Psoas muscle (tissue), 8 donors: ENCODE results near the gene MRNIP. TPM values are rescaled to one million over a fixed set of nuclear protein-coding genes. Genes with fewer than 3 reads are reported as not detected.

ENCODE experiments used
- ATAC-seq, 4 donors: fragments of 200-7000 bp; cut with Tn5 transposase; one replicate each; pipeline ENCODE4 v1.9.1; 2020; ENCODE audit warnings: moderate library complexity in 3 of 4, mild to moderate bottlenecking in 2 of 4
- DNase-seq, 2 donors: peaks; one replicate each; pipeline ENCODE4 v3.0.0-alpha.2; 2020
- H3K27ac ChIP-seq: fragments of 200-600 bp; one replicate; pipeline ENCODE4 v1.8.0; 2022
- H3K27me3 ChIP-seq, 3 donors: fragments of 200-600 bp in 1 of 3; one replicate each; pipeline versions ENCODE4 v1.6.1 to v1.8.0; 2013 to 2022; ENCODE audit warnings: low read length in 2 of 3, mild to moderate bottlenecking in 2 of 3, moderate library complexity in 1 of 3; ENCODE audit not compliant: insufficient read depth in 3 of 3
- H3K36me3 ChIP-seq, 2 donors: fragments of 200-600 bp in 1 of 2; one replicate each; pipeline versions ENCODE4 v1.6.1 to v1.8.0; 2013 to 2022; ENCODE audit warnings: low read depth in 1 of 2, mild to moderate bottlenecking in 1 of 2, moderate library complexity in 1 of 2; ENCODE audit not compliant: insufficient read depth in 1 of 2
- H3K4me1 ChIP-seq: fragments of 200-600 bp; one replicate; pipeline ENCODE4 v1.8.0; 2022
- H3K4me3 ChIP-seq: fragments of 200-600 bp; one replicate; pipeline ENCODE4 v1.8.0; 2022; ENCODE audit warnings: mild to moderate bottlenecking
- H3K9me3 ChIP-seq: fragments of 200-600 bp; one replicate; pipeline ENCODE4 v1.8.0; 2022
- WGBS, 3 donors: extraction: QIAGEN DNeasy Blood & Tissue Kit; methylation state at CpG; one replicate each; pipeline versions ENCODE4 v1.1.6 to v1.1.7; 2013; 5-methylcytosine and 5-hydroxymethylcytosine counted together
- intact Hi-C, 2 donors: fragments of 100-400 bp; cut with DNase I; formaldehyde crosslinking; loops; one replicate each; pipeline versions ENCODE4 v1.11.0 to v1.14.2; 2022
- polyA plus RNA-seq, 3 donors: library from polyadenylated mRNA; stranded (reverse); fragments of 200-250 nt; gene quantifications; one replicate each; pipeline ENCODE4 v1.2.3, GENCODE V29; 2013
- total RNA-seq, 4 donors: library from RNA; stranded (reverse); fragmentation: NEBNext Ultra II Directional in 2 of 4; extraction: Animal tissue kit (Norgen Biotek cat#: 25700) in 2 of 4; gene quantifications; one replicate each; pipeline versions ENCODE4 v1.2.1 to v1.2.4, GENCODE V29; 2021 to 2023
- TF ChIP-seq, protein P1 (sequence below): fragments of 200-600 bp; IDR thresholded peaks from one replicate; pipeline ENCODE4 v1.8.0; 2022; ENCODE audit warnings: antibody characterized with exemption
- donor health status: healthy with polysubstance abuse.
- donor health status: DM: no; HTN: no; CAD: no; lungs with moderate emphysema.
- donor health status: Bipolar disorder and iron deficiency.
- donor health status: healthy.
- donor health status: DM: yes; HTN: yes; CAD: no.
- donor health status: DM: no; HTN: no; CAD: no.
- donor health status: DM: no; HTN: no; CAD: no.
- donor health status: DM: yes; HTN: yes; CAD: no.

The MRNIP gene
- total and polyA plus RNA-seq, 7 donors, result 2.1 to 30.4 (median 7.9) TPM

GRCh38 chr5:179817890-179818745 lies 40.5 kb downstream of the MRNIP start:
- H3K27me3 ChIP-seq, result no peaks in the 10 kb centered on the region
- intact Hi-C loops, result no loop called here
- H3K4me3 ChIP-seq, result peak overlapping the region; percentile 99
- peaks cover 0 to 19% of the 10 kb centered on the region in 2 donors for H3K36me3 ChIP-seq
- peak overlapping the region; percentile 100 for H3K27ac ChIP-seq
- TF ChIP-seq, protein P1, sequence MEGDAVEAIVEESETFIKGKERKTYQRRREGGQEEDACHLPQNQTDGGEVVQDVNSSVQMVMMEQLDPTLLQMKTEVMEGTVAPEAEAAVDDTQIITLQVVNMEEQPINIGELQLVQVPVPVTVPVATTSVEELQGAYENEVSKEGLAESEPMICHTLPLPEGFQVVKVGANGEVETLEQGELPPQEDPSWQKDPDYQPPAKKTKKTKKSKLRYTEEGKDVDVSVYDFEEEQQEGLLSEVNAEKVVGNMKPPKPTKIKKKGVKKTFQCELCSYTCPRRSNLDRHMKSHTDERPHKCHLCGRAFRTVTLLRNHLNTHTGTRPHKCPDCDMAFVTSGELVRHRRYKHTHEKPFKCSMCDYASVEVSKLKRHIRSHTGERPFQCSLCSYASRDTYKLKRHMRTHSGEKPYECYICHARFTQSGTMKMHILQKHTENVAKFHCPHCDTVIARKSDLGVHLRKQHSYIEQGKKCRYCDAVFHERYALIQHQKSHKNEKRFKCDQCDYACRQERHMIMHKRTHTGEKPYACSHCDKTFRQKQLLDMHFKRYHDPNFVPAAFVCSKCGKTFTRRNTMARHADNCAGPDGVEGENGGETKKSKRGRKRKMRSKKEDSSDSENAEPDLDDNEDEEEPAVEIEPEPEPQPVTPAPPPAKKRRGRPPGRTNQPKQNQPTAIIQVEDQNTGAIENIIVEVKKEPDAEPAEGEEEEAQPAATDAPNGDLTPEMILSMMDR, result no peak
- 36 to 61% (median 38%) methylated on average over 14 of the region's 14 CpGs for WGBS, 3 donors
- no peak for ATAC-seq
- H3K4me1 ChIP-seq, result peaks cover 36% of the 10 kb centered on the region
- peak in 1 of 2 donors; percentile 71 for DNase-seq
- H3K9me3 ChIP-seq, result no peaks in the 10 kb centered on the region

DNA sequence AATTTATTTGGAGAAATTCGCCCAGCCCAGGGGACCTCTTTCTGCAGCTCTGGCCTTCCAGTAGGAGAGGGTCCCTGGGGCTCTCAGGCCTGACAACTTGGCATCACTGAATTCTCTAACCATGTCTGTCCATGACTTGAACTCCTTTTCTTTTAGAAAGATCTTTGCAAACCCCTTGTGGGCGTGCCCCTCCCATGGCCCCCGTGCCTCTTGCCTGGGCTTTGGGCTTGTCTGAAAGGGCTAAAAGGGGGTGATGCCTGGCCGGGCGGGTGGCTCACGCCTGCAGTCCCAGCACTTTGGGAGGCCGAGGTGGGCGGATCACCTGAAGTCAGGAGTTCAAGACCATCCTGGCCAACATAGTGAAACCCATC lies 41.2 kb downstream of the MRNIP start:
- H3K27me3 ChIP-seq, result no peaks in the 10 kb centered on the region
- DNase-seq (peak in 1 of 2 donors; percentile 50), ATAC-seq (no peak)
- peaks cover 0 to 12% of the 10 kb centered on the region in 2 donors for H3K36me3 ChIP-seq
- 88 to 91% (median 88%) methylated on average over 8 of the region's 8 CpGs for WGBS, 3 donors
- intact Hi-C loops, result no loop called here
- TF ChIP-seq, protein P1, result no peak
- peaks cover 29% of the 10 kb centered on the region for H3K4me1 ChIP-seq
- H3K27ac ChIP-seq, result peak overlapping the region; percentile 100
- no peaks in the 10 kb centered on the region for H3K9me3 ChIP-seq
- H3K4me3 ChIP-seq, result peak overlapping the region; percentile 99

DNA sequence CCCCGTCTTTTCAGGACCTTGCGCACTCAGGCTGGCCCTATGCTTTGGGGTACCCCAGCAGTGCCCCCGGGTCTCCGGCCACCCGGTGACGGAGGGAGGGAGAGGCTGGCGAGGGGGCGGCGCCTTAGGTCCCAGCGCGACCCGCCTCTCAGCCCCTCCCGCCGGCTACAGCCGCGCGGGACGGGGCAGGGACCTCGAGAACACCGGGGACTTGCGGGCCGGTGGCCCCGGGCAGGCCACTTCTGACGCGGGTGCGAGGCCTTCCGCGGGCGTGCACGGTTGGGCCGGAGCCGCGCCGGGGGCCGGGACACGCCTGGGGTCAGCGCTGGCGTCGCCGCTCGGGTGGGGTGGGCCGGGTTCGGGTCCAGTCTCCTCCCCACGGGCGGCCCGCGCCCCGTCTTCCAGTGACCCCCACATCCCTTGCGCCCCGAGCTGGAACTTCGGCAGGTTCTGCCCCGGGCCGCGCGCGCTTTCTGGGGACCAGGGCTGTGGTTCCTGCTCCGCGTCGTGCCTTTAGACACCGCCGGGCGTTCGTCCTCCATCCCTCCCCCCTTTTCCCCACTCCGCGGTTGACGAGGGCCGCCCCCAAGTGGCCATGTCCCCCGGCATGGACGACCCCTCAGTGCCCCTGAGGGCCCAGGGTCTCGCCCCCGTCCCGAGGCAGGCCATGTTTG lies 41.7 kb downstream of the MRNIP start:
- 2 to 4% (median 2%) methylated on average over 34 to 72 of the region's 72 CpGs for whole genome bisulfite sequencing, 3 donors
- Histone ChIP-seq H3K9me3 (no peaks in the 10 kb centered on the region), H3K27ac (peak overlapping the region; percentile 100), H3K4me1 (peaks cover 24% of the 10 kb centered on the region), H3K27me3 (no peaks in the 10 kb centered on the region), H3K36me3 (peaks cover 0 to 7% of the 10 kb centered on the region in 2 donors), H3K4me3 (peak overlapping the region; percentile 99)
- DNase-seq, result peak in 1 of 2 donors; percentile 70
- TF ChIP-seq, protein P1, result peak; percentile 6
- ATAC-seq, result no peak
- intact Hi-C loops, result no loop called here

GRCh38 chr5:179816401-179816795 lies 42.2 kb downstream of the MRNIP start:
- H3K36me3 ChIP-seq, result peaks cover 0 to 4% of the 10 kb centered on the region in 2 donors
- ATAC-seq, result no peak
- peak overlapping the region; percentile 100 for H3K27ac ChIP-seq
- peaks cover 24% of the 10 kb centered on the region for H3K4me1 ChIP-seq
- peak; percentile 13 to 54 for DNase-seq
- TF ChIP-seq, protein P1, result no peak
- no peaks in the 10 kb centered on the region for H3K27me3 ChIP-seq
- intact Hi-C loops, result no loop called here
- WGBS, 3 donors, result 57 to 60% (median 60%) methylated on average over 22 to 23 of the region's 23 CpGs
- peak overlapping the region; percentile 99 for H3K4me3 ChIP-seq
- no peaks in the 10 kb centered on the region for H3K9me3 ChIP-seq
